ENCODE results near the gene FCF1.

DNA sequence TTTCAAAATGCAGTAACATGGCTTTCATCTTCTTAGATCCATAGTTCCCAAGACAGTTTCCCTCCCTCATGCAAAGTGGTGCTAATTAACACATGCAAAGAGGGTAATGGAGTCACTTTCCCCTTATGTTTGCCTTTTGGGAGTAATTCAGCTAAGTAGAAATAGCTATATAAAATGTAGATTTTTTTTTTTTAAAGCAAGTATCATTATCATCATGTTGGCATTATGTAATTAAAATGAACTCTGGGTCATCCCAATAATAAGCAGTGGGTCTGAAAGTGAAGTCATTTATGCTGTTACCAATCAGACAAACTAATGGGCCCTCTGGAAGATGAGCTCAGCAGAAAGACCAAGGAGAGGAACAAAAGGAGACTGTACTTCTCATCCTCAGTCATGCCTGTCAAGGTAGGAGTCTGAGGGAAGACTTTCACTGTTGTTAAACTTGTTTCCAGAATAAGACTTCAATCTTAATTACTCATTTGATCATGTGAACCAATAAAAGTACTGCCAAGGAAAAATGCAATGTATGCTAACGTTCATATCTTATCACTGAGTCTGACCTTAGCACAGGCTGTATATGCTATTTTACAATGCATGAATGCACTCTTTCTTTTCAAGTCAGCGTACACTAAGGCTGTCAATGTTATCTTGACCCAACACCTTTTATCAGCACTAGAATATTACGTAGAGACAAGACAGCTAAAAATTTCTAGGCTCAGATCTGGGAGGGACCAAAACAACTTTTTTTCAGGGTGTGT, 26.8 kb upstream of the FCF1 start:
- no peak for TF ChIP-seq POLR2A (IDR thresholded peaks at IDR 0.05)
- TF ChIP-seq CTCF (IDR thresholded peaks at IDR 0.05), result no peak

Measured in esophagus squamous epithelium (tissue), 4 donors.